ENCODE measurements around the gene TNFSF11.

DNA sequence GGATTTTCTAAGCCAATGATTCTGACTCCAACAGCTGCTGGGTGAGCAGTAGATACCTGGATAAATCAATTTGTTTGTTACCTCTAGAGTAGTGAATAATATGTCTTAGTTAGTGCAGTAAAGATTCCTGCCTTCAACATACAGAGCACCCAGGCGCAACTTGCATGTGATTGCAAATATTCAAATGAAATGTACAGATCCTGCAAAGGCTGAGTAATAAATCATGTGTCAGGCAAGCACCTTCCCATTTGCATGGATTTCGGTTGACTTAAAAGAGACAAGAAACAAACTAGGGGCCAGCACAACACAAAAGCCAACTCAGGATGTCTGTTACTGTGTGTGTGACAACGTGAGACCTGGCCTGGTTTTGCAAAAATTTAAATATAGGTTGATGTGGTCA lies 79.7 kb downstream of the TNFSF11 start:
- TF ChIP-seq, protein P1, sequence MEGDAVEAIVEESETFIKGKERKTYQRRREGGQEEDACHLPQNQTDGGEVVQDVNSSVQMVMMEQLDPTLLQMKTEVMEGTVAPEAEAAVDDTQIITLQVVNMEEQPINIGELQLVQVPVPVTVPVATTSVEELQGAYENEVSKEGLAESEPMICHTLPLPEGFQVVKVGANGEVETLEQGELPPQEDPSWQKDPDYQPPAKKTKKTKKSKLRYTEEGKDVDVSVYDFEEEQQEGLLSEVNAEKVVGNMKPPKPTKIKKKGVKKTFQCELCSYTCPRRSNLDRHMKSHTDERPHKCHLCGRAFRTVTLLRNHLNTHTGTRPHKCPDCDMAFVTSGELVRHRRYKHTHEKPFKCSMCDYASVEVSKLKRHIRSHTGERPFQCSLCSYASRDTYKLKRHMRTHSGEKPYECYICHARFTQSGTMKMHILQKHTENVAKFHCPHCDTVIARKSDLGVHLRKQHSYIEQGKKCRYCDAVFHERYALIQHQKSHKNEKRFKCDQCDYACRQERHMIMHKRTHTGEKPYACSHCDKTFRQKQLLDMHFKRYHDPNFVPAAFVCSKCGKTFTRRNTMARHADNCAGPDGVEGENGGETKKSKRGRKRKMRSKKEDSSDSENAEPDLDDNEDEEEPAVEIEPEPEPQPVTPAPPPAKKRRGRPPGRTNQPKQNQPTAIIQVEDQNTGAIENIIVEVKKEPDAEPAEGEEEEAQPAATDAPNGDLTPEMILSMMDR (IDR thresholded peaks at IDR 0.05) = no peak
- no peak for TF ChIP-seq POLR2A (IDR thresholded peaks at IDR 0.05)

All from Peyer's patch (tissue), 4 donors.